GM12878 (cell line): ENCODE measurements around the gene CTSC. TPM values are rescaled to one million over a fixed set of nuclear protein-coding genes. Genes with fewer than 3 reads are reported as not detected.

Experiments
- BCL11A ChIP-seq: IDR thresholded peaks from 2 replicates; pipeline ENCODE4 v1.6.1; 2011; ENCODE audit warnings: low read depth, low read length
- JUNB ChIP-seq: IDR thresholded peaks from 2 replicates; pipeline ENCODE4 v1.6.1; 2016; ENCODE audit warnings: antibody characterized with exemption, mild to moderate bottlenecking
- MYB ChIP-seq: fragments of 150-350 bp; IDR thresholded peaks from 2 replicates; pipeline ENCODE4 v1.6.1; 2014; ENCODE audit warnings: mild to moderate bottlenecking, low read depth, low read length, borderline replicate concordance
- NFIC ChIP-seq: IDR thresholded peaks from 2 replicates; pipeline ENCODE4 v1.6.1; 2012; ENCODE audit warnings: low read depth, mild to moderate bottlenecking, inconsistent platforms, low read length, moderate library complexity
- SMAD5 ChIP-seq: IDR thresholded peaks from 2 replicates; pipeline ENCODE4 v1.6.1; 2016; ENCODE audit warnings: antibody characterized with exemption, low read depth
- ZNF24 ChIP-seq: fragments of 450-650 bp; IDR thresholded peaks from 2 replicates; pipeline ENCODE4 v1.6.1; 2017; ENCODE audit warnings: antibody characterized with exemption, mild to moderate bottlenecking
- polyA plus RNA-seq, 11 experiments: library from polyadenylated mRNA; depleted of rRNA in 4 of 11; unstranded in 6 of 11; stranded (reverse) in 5 of 11; fragments of >200 nt; fragmentation: Nextera tagmentation in 4 of 11; fragmentation: Illumina TruSeq in 1 of 11; extraction: Ambion mirVana in 4 of 11; extraction: Trizol in 1 of 11; gene quantifications; 1 replicate in 1 of 11; 2 replicates in 10 of 11; pipeline versions ENCODE4 v1.2.1 to v1.2.3, GENCODE V29; 2011 to 2016; ENCODE audit warnings: inconsistent platforms in 2 of 11, missing spikeins in 2 of 11, low read depth in 1 of 11
- total RNA-seq, 4 experiments: library from RNA; depleted of rRNA in 3 of 4; stranded (reverse); fragments of >200 nt in 3 of 4; fragmentation: Illumina TruSeq in 1 of 4; extraction: Trizol in 1 of 4; gene quantifications; 2 replicates each; pipeline versions ENCODE4 v1.2.1 to v1.2.3, GENCODE V29; 2013 to 2021
- TF ChIP-seq, protein P1 (sequence below): fragments of 450-650 bp; IDR thresholded peaks from 2 replicates; pipeline ENCODE4 v1.6.1; 2018; ENCODE audit warnings: borderline replicate concordance, mild to moderate bottlenecking; ENCODE audit not compliant: partially characterized antibody
- TF ChIP-seq, protein P2 (sequence below): IDR thresholded peaks from 2 replicates; pipeline ENCODE4 v1.6.1; 2012; ENCODE audit warnings: improper control_type of control experiment, low read depth, low read length; ENCODE audit not compliant: insufficient replicate concordance
- TF ChIP-seq, protein P3 (sequence below): fragments of 450-650 bp; IDR thresholded peaks from 2 replicates; pipeline ENCODE4 v1.6.1; 2017; ENCODE audit warnings: antibody characterized with exemption, mild to moderate bottlenecking, moderate library complexity
- TF ChIP-seq, protein P4 (sequence below): fragments of 450-650 bp; IDR thresholded peaks from 2 replicates; pipeline ENCODE4 v1.6.1; 2016; ENCODE audit warnings: mild to moderate bottlenecking
- TF ChIP-seq, protein P5 (sequence below): fragments of 450-650 bp; IDR thresholded peaks from 2 replicates; pipeline ENCODE4 v1.6.1; 2017; ENCODE audit warnings: borderline replicate concordance
- TF ChIP-seq, protein P6 (sequence below): fragments of 450-650 bp; IDR thresholded peaks from 2 replicates; pipeline ENCODE4 v1.6.1; 2017; ENCODE audit warnings: mild to moderate bottlenecking, moderate library complexity

CTSC gene
- total and polyA plus RNA-seq, 10 of the 15 experiments (the other 5 are each of a cell fraction or from before 2014, with no cell fraction given), result 289 to 1,123 (median 430) TPM

DNA sequence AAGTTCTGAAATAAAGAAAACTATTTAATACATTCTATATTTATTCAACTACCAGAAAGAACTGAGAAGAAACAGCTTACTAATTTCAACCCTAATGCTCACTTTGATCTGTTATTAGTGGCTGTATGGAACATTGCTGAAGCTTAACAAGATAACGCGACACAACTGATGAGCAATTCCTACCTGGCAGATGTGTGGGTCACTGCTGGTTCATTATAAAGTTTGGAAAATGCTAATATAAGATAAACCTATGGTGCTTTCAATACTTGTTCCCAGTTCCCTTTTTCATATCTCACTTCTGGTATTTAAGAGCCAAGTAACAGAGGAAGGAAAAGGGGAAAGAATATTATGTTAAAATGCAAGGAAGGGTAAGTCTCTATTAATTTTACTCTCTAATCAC, 10.5 kb downstream of the CTSC start (continued):
- TF ChIP-seq, protein P1, sequence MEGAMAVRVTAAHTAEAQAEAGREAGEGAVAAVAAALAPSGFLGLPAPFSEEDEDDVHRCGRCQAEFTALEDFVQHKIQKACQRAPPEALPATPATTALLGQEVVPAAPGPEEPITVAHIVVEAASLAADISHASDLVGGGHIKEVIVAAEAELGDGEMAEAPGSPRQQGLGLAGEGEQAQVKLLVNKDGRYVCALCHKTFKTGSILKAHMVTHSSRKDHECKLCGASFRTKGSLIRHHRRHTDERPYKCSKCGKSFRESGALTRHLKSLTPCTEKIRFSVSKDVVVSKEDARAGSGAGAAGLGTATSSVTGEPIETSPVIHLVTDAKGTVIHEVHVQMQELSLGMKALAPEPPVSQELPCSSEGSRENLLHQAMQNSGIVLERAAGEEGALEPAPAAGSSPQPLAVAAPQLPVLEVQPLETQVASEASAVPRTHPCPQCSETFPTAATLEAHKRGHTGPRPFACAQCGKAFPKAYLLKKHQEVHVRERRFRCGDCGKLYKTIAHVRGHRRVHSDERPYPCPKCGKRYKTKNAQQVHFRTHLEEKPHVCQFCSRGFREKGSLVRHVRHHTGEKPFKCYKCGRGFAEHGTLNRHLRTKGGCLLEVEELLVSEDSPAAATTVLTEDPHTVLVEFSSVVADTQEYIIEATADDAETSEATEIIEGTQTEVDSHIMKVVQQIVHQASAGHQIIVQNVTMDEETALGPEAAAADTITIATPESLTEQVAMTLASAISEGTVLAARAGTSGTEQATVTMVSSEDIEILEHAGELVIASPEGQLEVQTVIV, result no peak
- TF ChIP-seq, protein P2, sequence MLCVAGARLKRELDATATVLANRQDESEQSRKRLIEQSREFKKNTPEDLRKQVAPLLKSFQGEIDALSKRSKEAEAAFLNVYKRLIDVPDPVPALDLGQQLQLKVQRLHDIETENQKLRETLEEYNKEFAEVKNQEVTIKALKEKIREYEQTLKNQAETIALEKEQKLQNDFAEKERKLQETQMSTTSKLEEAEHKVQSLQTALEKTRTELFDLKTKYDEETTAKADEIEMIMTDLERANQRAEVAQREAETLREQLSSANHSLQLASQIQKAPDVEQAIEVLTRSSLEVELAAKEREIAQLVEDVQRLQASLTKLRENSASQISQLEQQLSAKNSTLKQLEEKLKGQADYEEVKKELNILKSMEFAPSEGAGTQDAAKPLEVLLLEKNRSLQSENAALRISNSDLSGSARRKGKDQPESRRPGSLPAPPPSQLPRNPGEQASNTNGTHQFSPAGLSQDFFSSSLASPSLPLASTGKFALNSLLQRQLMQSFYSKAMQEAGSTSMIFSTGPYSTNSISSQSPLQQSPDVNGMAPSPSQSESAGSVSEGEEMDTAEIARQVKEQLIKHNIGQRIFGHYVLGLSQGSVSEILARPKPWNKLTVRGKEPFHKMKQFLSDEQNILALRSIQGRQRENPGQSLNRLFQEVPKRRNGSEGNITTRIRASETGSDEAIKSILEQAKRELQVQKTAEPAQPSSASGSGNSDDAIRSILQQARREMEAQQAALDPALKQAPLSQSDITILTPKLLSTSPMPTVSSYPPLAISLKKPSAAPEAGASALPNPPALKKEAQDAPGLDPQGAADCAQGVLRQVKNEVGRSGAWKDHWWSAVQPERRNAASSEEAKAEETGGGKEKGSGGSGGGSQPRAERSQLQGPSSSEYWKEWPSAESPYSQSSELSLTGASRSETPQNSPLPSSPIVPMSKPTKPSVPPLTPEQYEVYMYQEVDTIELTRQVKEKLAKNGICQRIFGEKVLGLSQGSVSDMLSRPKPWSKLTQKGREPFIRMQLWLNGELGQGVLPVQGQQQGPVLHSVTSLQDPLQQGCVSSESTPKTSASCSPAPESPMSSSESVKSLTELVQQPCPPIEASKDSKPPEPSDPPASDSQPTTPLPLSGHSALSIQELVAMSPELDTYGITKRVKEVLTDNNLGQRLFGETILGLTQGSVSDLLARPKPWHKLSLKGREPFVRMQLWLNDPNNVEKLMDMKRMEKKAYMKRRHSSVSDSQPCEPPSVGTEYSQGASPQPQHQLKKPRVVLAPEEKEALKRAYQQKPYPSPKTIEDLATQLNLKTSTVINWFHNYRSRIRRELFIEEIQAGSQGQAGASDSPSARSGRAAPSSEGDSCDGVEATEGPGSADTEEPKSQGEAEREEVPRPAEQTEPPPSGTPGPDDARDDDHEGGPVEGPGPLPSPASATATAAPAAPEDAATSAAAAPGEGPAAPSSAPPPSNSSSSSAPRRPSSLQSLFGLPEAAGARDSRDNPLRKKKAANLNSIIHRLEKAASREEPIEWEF, result peak; percentile 58
- peak; percentile 71 for TF ChIP-seq NFIC
- TF ChIP-seq ZNF24, result no peak
- TF ChIP-seq, protein P3, sequence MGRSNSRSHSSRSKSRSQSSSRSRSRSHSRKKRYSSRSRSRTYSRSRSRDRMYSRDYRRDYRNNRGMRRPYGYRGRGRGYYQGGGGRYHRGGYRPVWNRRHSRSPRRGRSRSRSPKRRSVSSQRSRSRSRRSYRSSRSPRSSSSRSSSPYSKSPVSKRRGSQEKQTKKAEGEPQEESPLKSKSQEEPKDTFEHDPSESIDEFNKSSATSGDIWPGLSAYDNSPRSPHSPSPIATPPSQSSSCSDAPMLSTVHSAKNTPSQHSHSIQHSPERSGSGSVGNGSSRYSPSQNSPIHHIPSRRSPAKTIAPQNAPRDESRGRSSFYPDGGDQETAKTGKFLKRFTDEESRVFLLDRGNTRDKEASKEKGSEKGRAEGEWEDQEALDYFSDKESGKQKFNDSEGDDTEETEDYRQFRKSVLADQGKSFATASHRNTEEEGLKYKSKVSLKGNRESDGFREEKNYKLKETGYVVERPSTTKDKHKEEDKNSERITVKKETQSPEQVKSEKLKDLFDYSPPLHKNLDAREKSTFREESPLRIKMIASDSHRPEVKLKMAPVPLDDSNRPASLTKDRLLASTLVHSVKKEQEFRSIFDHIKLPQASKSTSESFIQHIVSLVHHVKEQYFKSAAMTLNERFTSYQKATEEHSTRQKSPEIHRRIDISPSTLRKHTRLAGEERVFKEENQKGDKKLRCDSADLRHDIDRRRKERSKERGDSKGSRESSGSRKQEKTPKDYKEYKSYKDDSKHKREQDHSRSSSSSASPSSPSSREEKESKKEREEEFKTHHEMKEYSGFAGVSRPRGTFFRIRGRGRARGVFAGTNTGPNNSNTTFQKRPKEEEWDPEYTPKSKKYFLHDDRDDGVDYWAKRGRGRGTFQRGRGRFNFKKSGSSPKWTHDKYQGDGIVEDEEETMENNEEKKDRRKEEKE, result no peak
- TF ChIP-seq MYB, result no peak
- TF ChIP-seq, protein P4, sequence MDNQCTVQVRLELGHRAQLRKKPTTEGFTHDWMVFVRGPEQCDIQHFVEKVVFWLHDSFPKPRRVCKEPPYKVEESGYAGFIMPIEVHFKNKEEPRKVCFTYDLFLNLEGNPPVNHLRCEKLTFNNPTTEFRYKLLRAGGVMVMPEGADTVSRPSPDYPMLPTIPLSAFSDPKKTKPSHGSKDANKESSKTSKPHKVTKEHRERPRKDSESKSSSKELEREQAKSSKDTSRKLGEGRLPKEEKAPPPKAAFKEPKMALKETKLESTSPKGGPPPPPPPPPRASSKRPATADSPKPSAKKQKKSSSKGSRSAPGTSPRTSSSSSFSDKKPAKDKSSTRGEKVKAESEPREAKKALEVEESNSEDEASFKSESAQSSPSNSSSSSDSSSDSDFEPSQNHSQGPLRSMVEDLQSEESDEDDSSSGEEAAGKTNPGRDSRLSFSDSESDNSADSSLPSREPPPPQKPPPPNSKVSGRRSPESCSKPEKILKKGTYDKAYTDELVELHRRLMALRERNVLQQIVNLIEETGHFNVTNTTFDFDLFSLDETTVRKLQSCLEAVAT, result no peak
- no peak for TF ChIP-seq SMAD5
- peak; percentile 47 for TF ChIP-seq BCL11A
- TF ChIP-seq, protein P5, sequence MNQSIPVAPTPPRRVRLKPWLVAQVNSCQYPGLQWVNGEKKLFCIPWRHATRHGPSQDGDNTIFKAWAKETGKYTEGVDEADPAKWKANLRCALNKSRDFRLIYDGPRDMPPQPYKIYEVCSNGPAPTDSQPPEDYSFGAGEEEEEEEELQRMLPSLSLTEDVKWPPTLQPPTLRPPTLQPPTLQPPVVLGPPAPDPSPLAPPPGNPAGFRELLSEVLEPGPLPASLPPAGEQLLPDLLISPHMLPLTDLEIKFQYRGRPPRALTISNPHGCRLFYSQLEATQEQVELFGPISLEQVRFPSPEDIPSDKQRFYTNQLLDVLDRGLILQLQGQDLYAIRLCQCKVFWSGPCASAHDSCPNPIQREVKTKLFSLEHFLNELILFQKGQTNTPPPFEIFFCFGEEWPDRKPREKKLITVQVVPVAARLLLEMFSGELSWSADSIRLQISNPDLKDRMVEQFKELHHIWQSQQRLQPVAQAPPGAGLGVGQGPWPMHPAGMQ, result no peak
- TF ChIP-seq, protein P6, sequence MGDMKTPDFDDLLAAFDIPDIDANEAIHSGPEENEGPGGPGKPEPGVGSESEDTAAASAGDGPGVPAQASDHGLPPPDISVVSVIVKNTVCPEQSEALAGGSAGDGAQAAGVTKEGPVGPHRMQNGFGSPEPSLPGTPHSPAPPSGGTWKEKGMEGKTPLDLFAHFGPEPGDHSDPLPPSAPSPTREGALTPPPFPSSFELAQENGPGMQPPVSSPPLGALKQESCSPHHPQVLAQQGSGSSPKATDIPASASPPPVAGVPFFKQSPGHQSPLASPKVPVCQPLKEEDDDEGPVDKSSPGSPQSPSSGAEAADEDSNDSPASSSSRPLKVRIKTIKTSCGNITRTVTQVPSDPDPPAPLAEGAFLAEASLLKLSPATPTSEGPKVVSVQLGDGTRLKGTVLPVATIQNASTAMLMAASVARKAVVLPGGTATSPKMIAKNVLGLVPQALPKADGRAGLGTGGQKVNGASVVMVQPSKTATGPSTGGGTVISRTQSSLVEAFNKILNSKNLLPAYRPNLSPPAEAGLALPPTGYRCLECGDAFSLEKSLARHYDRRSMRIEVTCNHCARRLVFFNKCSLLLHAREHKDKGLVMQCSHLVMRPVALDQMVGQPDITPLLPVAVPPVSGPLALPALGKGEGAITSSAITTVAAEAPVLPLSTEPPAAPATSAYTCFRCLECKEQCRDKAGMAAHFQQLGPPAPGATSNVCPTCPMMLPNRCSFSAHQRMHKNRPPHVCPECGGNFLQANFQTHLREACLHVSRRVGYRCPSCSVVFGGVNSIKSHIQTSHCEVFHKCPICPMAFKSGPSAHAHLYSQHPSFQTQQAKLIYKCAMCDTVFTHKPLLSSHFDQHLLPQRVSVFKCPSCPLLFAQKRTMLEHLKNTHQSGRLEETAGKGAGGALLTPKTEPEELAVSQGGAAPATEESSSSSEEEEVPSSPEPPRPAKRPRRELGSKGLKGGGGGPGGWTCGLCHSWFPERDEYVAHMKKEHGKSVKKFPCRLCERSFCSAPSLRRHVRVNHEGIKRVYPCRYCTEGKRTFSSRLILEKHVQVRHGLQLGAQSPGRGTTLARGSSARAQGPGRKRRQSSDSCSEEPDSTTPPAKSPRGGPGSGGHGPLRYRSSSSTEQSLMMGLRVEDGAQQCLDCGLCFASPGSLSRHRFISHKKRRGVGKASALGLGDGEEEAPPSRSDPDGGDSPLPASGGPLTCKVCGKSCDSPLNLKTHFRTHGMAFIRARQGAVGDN, result no peak
- TF ChIP-seq JUNB, result peak; percentile 40; the same call in 1 of the 2 replicates
